ENCODE data around the gene C10orf67.

DNA sequence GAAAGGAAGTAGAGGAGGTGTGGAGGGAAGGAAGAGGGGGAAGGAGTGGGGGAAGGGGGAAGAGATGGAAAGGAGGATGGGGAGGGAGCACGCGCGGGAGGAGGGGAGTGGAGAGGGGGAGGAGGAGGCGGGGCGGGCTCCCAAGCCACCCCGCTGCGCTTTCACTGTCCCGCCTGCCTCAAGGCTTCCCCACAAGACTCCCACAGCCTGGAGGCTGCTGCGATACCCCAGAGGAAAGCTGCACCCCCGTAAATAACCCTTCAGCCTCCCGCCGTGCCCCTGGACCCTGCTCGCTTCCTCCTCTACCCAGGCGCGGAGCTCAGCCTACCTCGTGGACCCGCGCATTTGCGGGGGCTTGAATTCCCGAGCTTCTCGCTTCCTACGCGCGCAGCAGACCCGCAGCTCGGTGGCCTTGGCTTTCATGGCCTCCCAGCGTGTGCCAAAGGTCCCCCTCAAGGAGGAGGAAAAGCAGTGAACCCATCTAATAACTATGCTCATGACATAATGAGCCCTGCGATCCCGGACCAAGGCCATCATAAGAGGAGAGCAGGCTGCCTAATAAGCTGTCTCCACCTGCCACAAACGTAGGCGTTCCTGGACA is at the start of gene C10orf67:
- TF ChIP-seq POLR2A (IDR thresholded peaks at IDR 0.05) = no peak
- TF ChIP-seq, protein P1, sequence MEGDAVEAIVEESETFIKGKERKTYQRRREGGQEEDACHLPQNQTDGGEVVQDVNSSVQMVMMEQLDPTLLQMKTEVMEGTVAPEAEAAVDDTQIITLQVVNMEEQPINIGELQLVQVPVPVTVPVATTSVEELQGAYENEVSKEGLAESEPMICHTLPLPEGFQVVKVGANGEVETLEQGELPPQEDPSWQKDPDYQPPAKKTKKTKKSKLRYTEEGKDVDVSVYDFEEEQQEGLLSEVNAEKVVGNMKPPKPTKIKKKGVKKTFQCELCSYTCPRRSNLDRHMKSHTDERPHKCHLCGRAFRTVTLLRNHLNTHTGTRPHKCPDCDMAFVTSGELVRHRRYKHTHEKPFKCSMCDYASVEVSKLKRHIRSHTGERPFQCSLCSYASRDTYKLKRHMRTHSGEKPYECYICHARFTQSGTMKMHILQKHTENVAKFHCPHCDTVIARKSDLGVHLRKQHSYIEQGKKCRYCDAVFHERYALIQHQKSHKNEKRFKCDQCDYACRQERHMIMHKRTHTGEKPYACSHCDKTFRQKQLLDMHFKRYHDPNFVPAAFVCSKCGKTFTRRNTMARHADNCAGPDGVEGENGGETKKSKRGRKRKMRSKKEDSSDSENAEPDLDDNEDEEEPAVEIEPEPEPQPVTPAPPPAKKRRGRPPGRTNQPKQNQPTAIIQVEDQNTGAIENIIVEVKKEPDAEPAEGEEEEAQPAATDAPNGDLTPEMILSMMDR (IDR thresholded peaks at IDR 0.05) = no peak
